DND-41 (cell line): ENCODE data around the gene CXCL11.

Experiments used
- ATAC-seq: fragments of 200-7000 bp; cut with Tn5 transposase; 3 replicates; pipeline ENCODE4 v1.9.1; 2021; ENCODE audit warnings: low read depth; ENCODE audit not compliant: insufficient read depth
- DNase-seq: peaks from one replicate; pipeline ENCODE4 v3.0.0-alpha.2; 2020
- H2AFZ ChIP-seq: 2 replicates; pipeline ENCODE4 v1.6.0; 2012; ENCODE audit warnings: low read depth, low read length
- H3K27ac ChIP-seq: 2 replicates; pipeline ENCODE4 v1.5.1; 2012; ENCODE audit warnings: low read length, inconsistent platforms
- H3K27me3 ChIP-seq: fragments of 200-600 bp; sonication (generic); 2 replicates; pipeline ENCODE4 v1.6.0; 2012; ENCODE audit warnings: low read length, mild to moderate bottlenecking, inconsistent platforms; ENCODE audit not compliant: insufficient read depth, poor library complexity
- H3K36me3 ChIP-seq: 2 replicates; pipeline ENCODE4 v1.5.1; 2012; ENCODE audit warnings: low read length, inconsistent platforms; ENCODE audit not compliant: insufficient read depth
- H3K4me1 ChIP-seq: 2 replicates; pipeline ENCODE4 v1.5.1; 2012; ENCODE audit warnings: mild to moderate bottlenecking, low read length; ENCODE audit not compliant: insufficient read depth
- H3K4me2 ChIP-seq: 2 replicates; pipeline ENCODE4 v1.6.0; 2012; ENCODE audit warnings: mild to moderate bottlenecking, moderate library complexity, low read length, inconsistent platforms; ENCODE audit not compliant: insufficient read depth
- H3K4me3 ChIP-seq, 2 experiments: fragments of 200-600 bp in 1 of 2; shearing (Covaris generic) in 1 of 2; 2 replicates each; pipeline ENCODE4 v1.5.1; 2012 to 2016; ENCODE audit warnings: inconsistent platforms in 2 of 2, low read length in 2 of 2, mild to moderate bottlenecking in 2 of 2, low read depth in 1 of 2, moderate library complexity in 1 of 2
- H3K79me2 ChIP-seq: 2 replicates; pipeline ENCODE4 v1.6.0; 2012; ENCODE audit warnings: low read length, inconsistent platforms; ENCODE audit not compliant: insufficient read depth
- H3K9ac ChIP-seq: 2 replicates; pipeline ENCODE4 v1.6.0; 2012; ENCODE audit warnings: low read depth, mild to moderate bottlenecking, inconsistent platforms, low read length, moderate library complexity
- H3K9me3 ChIP-seq: 2 replicates; pipeline ENCODE4 v1.5.1; 2012; ENCODE audit warnings: low read length, moderate library complexity, mild to moderate bottlenecking, inconsistent platforms; ENCODE audit not compliant: insufficient read depth, severe bottlenecking
- H4K20me1 ChIP-seq: 2 replicates; pipeline ENCODE4 v1.6.0; 2012; ENCODE audit warnings: low read length; ENCODE audit not compliant: insufficient read depth
- CTCF ChIP-seq: IDR thresholded peaks from 2 replicates; pipeline ENCODE4 v1.5.1; 2012; ENCODE audit warnings: borderline replicate concordance, low read length, moderate library complexity, mild to moderate bottlenecking; ENCODE audit not compliant: poor library complexity, severe bottlenecking; ENCODE audit errors: extremely low read depth
- EZH2 ChIP-seq: IDR thresholded peaks from 3 replicates; pipeline ENCODE4 v1.6.1; 2012; ENCODE audit warnings: borderline replicate concordance, low read depth, mild to moderate bottlenecking, moderate library complexity, low read length, inconsistent platforms; ENCODE audit not compliant: severe bottlenecking

The CXCL11 gene

GRCh38 chr4:76035799-76036380 lies at the start of gene CXCL11:
TSS of gene CXCL11 (minus strand) at chr4:76036070. CDS start at chr4:76035987, 83 bp downstream.
- Histone ChIP-seq H3K4me3 (no peak within 1 kb of the TSS), H3K27me3 (peaks cover 11% of the 10 kb centered on the region), H2AFZ (no peak within 1 kb of the TSS), H3K79me2 (no peaks in the 10 kb centered on the region), H3K4me1 (no peaks in the 10 kb centered on the region), H4K20me1 (no peaks in the 10 kb centered on the region), H3K4me2 (no peak within 1 kb of the TSS), H3K27ac (no peak within 1 kb of the TSS), H3K36me3 (no peaks in the 10 kb centered on the region), H3K9ac (no peak within 1 kb of the TSS), H3K9me3 (no peaks in the 10 kb centered on the region)
- ATAC-seq = no peak
- no peak for TF ChIP-seq EZH2
- TF ChIP-seq CTCF = no peak
- no peak for DNase-seq

- H3K4me3 ChIP-seq = no peak overlapping the region
- no peak overlapping the region for H3K9ac ChIP-seq
- no peaks in the 10 kb centered on the region for H3K79me2 ChIP-seq
- peaks cover 11% of the 10 kb centered on the region for H3K27me3 ChIP-seq
- no peak overlapping the region for H3K27ac ChIP-seq
- no peak for TF ChIP-seq EZH2
- no peak for TF ChIP-seq CTCF
- no peaks in the 10 kb centered on the region for H3K36me3 ChIP-seq
- no peaks in the 10 kb centered on the region for H3K4me1 ChIP-seq
- DNase-seq (no peak), ATAC-seq (no peak)
- no peak overlapping the region for H2AFZ ChIP-seq
- H3K9me3 ChIP-seq = no peaks in the 10 kb centered on the region
- no peaks in the 10 kb centered on the region for H4K20me1 ChIP-seq
- H3K4me2 ChIP-seq = no peak overlapping the region
Measured at GRCh38 chr4:76084542-76084941, 48.7 kb upstream of the CXCL11 start.

GRCh38 chr4:76083386-76083988 lies 47.6 kb upstream of the CXCL11 start:
- no peak overlapping the region for H3K9ac ChIP-seq

More at GRCh38 chr4:76083386-76083988, 47.6 kb upstream of the CXCL11 start:
- Histone ChIP-seq H3K27me3 (peaks cover 14% of the 10 kb centered on the region), H3K4me3 (no peak overlapping the region), H3K79me2 (no peaks in the 10 kb centered on the region), H3K36me3 (no peaks in the 10 kb centered on the region), H2AFZ (no peak overlapping the region), H4K20me1 (no peaks in the 10 kb centered on the region), H3K4me1 (no peaks in the 10 kb centered on the region), H3K9me3 (no peaks in the 10 kb centered on the region), H3K27ac (no peak overlapping the region), H3K4me2 (no peak overlapping the region)
- no peak for ATAC-seq
- no peak for TF ChIP-seq CTCF
- no peak for TF ChIP-seq EZH2
- DNase-seq = no peak
